ENCODE measurements around the gene PRLR.

The PRLR gene

DNA sequence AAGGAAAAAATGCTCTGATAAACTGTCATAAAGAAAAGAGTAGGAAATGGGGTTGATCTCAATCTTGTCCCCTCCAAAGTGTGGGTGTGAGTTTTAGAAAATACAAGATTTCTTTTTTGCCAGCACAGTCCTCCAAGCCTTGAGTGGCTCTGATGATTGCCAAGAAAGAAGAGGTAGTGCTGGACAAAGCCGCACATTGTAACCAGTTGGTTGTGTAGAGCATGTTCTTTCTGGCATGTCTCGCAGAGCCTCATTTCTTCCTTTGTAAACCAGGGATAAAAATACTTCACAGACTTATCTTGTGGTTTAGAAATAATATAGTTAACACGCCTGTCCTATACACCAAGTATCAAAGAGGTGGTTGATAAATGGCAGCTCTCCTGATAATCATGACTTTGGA is 30.4 kb downstream of the PRLR start:
- no peaks in the 10 kb centered on the region for H3K9me3 ChIP-seq (ENCODE audit: control insufficient read depth, insufficient read depth, low read length)
- TF ChIP-seq EZH2phosphoT487 (IDR thresholded peaks at IDR 0.05; ENCODE audit: borderline replicate concordance, low read length) = no peak
- TF ChIP-seq, protein P1, sequence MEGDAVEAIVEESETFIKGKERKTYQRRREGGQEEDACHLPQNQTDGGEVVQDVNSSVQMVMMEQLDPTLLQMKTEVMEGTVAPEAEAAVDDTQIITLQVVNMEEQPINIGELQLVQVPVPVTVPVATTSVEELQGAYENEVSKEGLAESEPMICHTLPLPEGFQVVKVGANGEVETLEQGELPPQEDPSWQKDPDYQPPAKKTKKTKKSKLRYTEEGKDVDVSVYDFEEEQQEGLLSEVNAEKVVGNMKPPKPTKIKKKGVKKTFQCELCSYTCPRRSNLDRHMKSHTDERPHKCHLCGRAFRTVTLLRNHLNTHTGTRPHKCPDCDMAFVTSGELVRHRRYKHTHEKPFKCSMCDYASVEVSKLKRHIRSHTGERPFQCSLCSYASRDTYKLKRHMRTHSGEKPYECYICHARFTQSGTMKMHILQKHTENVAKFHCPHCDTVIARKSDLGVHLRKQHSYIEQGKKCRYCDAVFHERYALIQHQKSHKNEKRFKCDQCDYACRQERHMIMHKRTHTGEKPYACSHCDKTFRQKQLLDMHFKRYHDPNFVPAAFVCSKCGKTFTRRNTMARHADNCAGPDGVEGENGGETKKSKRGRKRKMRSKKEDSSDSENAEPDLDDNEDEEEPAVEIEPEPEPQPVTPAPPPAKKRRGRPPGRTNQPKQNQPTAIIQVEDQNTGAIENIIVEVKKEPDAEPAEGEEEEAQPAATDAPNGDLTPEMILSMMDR (IDR thresholded peaks at IDR 0.05; ENCODE audit: low read depth, low read length, poor library complexity, severe bottlenecking) = no peak
- H3K4me3 ChIP-seq (ENCODE audit: low read length) = no peak overlapping the region
- peaks cover 2% of the 10 kb centered on the region for H3K27me3 ChIP-seq (ENCODE audit: control insufficient read depth, low read length)
- no peaks in the 10 kb centered on the region for H4K20me1 ChIP-seq (ENCODE audit: control insufficient read depth, insufficient read depth, low read depth, low read length)
- no peaks in the 10 kb centered on the region for H3K79me2 ChIP-seq (ENCODE audit: control insufficient read depth, low read length)
- H3K36me3 ChIP-seq (ENCODE audit: control insufficient read depth, low read length) = no peaks in the 10 kb centered on the region
- no peaks in the 10 kb centered on the region for H3K9me2 ChIP-seq (replicated peaks; ENCODE audit: control insufficient read depth, low read length)
- no peak overlapping the region for H3K4me2 ChIP-seq (ENCODE audit: low read length)
- no peak overlapping the region for H3K27ac ChIP-seq (ENCODE audit: low read depth, low read length)
- H3K4me1 ChIP-seq (ENCODE audit: control insufficient read depth, low read length) = peaks cover 4% of the 10 kb centered on the region
- H3F3A ChIP-seq (ENCODE audit: control insufficient read depth, insufficient read depth) = no peaks in the 10 kb centered on the region

DNA sequence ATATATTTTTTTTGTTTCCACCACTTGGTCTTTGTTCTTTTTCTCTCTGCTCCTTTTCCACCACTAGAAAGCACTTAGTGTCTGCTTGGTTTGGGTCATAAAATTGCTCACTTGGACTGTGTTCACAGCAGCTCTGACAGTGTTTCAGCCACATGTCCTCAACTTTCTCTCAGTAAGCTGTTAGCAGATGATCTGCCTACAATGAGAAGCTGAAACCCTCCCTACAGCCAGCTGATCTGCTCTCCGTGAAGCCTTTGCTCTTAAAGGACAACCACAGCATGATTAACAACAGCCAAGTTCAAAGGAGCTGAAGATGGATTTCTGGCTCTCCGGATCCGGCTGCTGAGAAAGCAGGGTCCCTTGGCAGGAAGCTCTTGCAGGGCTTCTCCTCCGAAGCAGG is 31.6 kb downstream of the PRLR start:
- no peaks in the 10 kb centered on the region for H4K20me1 ChIP-seq (ENCODE audit: control insufficient read depth, insufficient read depth, low read depth, low read length)
- TF ChIP-seq EZH2phosphoT487 (IDR thresholded peaks at IDR 0.05; ENCODE audit: borderline replicate concordance, low read length) = no peak
- TF ChIP-seq, protein P1 (IDR thresholded peaks at IDR 0.05; ENCODE audit: low read depth, low read length, poor library complexity, severe bottlenecking) = no peak
- H3K27me3 ChIP-seq (ENCODE audit: control insufficient read depth, low read length) = peaks cover 2% of the 10 kb centered on the region; the same call in 1 of the 2 replicates
- no peaks in the 10 kb centered on the region for H3K9me2 ChIP-seq (replicated peaks; ENCODE audit: control insufficient read depth, low read length)
- H3K79me2 ChIP-seq (ENCODE audit: control insufficient read depth, low read length) = no peaks in the 10 kb centered on the region
- peaks cover 16% of the 10 kb centered on the region for H3K4me1 ChIP-seq (ENCODE audit: control insufficient read depth, low read length)
- H3K4me2 ChIP-seq (ENCODE audit: low read length) = no peak overlapping the region
- no peaks in the 10 kb centered on the region for H3F3A ChIP-seq (ENCODE audit: control insufficient read depth, insufficient read depth)
- no peaks in the 10 kb centered on the region for H3K36me3 ChIP-seq (ENCODE audit: control insufficient read depth, low read length)
- no peak overlapping the region for H3K4me3 ChIP-seq (ENCODE audit: low read length)
- no peak overlapping the region for H3K27ac ChIP-seq (ENCODE audit: low read depth, low read length)
- H3K9me3 ChIP-seq (ENCODE audit: control insufficient read depth, insufficient read depth, low read length) = no peaks in the 10 kb centered on the region

DNA sequence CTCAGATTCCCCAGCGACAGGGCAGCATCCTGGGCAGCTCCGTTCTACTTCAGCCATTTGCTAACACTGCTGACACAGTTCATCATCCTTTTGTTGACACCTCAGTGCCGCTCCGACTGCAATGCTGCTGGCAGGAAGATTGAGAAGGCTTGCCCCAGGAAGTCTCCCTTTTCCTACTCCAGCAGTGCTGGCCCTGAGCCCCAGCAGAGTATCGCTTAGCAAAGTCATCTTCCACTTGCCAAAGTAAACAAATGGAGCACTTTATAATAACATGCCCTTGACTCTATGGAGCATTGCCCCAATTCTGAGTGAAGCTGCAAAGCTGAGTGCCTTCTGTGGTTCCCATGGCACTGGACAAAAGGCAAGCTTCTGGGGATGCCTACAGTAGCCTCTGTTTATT is 32.2 kb downstream of the PRLR start:
- TF ChIP-seq, protein P1 (IDR thresholded peaks at IDR 0.05; ENCODE audit: low read depth, low read length, poor library complexity, severe bottlenecking) = no peak
- no peak for TF ChIP-seq EZH2phosphoT487 (IDR thresholded peaks at IDR 0.05; ENCODE audit: borderline replicate concordance, low read length)
- H4K20me1 ChIP-seq (ENCODE audit: control insufficient read depth, insufficient read depth, low read depth, low read length) = no peaks in the 10 kb centered on the region
- no peaks in the 10 kb centered on the region for H3F3A ChIP-seq (ENCODE audit: control insufficient read depth, insufficient read depth)
- no peaks in the 10 kb centered on the region for H3K79me2 ChIP-seq (ENCODE audit: control insufficient read depth, low read length)
- H3K9me2 ChIP-seq (replicated peaks; ENCODE audit: control insufficient read depth, low read length) = no peaks in the 10 kb centered on the region
- H3K4me3 ChIP-seq (ENCODE audit: low read length) = no peak overlapping the region
- H3K9me3 ChIP-seq (ENCODE audit: control insufficient read depth, insufficient read depth, low read length) = no peaks in the 10 kb centered on the region
- peaks cover 2% of the 10 kb centered on the region; the same call in 1 of the 2 replicates for H3K27me3 ChIP-seq (ENCODE audit: control insufficient read depth, low read length)
- H3K4me2 ChIP-seq (ENCODE audit: low read length) = no peak overlapping the region
- no peaks in the 10 kb centered on the region for H3K36me3 ChIP-seq (ENCODE audit: control insufficient read depth, low read length)
- H3K4me1 ChIP-seq (ENCODE audit: control insufficient read depth, low read length) = peaks cover 16% of the 10 kb centered on the region
- H3K27ac ChIP-seq (ENCODE audit: low read depth, low read length) = no peak overlapping the region

All from DOHH2 (cell line).